GM12892 (cell line): ENCODE measurements around the gene TSPAN33.

Experiments
- POLR2A ChIP-seq: IDR thresholded peaks from 2 replicates; pipeline ENCODE4 v1.6.1; 2011; ENCODE audit warnings: low read depth, low read length, control low read depth
- POLR2AphosphoS5 ChIP-seq: IDR thresholded peaks from 2 replicates; pipeline ENCODE4 v1.6.1; 2011; ENCODE audit warnings: low read depth, low read length, control low read depth

GRCh38 chr7:129189661-129190310, 45.3 kb downstream of the TSPAN33 start:
- TF ChIP-seq POLR2A (no peak), POLR2AphosphoS5 (no peak)
